Ovary (tissue), 3 donors: ENCODE data around the gene CYP20A1.

Experiments
- CTCF ChIP-seq, 3 donors: fragments of 450-650 bp in 2 of 3; fragments of 200-600 bp in 1 of 3; IDR thresholded peaks; one replicate each; pipeline versions ENCODE4 v1.5.1 to v1.8.0; 2016 to 2022; ENCODE audit warnings: antibody characterized with exemption in 3 of 3, mild to moderate bottlenecking in 1 of 3
- EP300 ChIP-seq: sonication (generic); formaldehyde crosslinking; IDR thresholded peaks from one replicate; pipeline ENCODE4 v1.6.1; 2017; ENCODE audit warnings: antibody characterized with exemption
- donor health status: DM: no; HTN: no; CAD: no.

GRCh38 chr2:203200866-203201265, 38.0 kb upstream of the CYP20A1 start:
- TF ChIP-seq CTCF (IDR thresholded peaks at IDR 0.05), result no peak
- no peak for TF ChIP-seq EP300
